GM20000 (cell line): ENCODE data around the gene ERAS.

Experiments used
- DNase-seq: peaks from one replicate; pipeline ENCODE4 v3.0.0; 2012; ENCODE audit warnings: low spot score
- CTCF ChIP-seq: IDR thresholded peaks from 2 replicates; pipeline ENCODE4 v1.5.1; 2012; ENCODE audit warnings: mild to moderate bottlenecking, control low read depth; ENCODE audit errors: extremely low read depth, missing control alignments

The ERAS gene

DNA sequence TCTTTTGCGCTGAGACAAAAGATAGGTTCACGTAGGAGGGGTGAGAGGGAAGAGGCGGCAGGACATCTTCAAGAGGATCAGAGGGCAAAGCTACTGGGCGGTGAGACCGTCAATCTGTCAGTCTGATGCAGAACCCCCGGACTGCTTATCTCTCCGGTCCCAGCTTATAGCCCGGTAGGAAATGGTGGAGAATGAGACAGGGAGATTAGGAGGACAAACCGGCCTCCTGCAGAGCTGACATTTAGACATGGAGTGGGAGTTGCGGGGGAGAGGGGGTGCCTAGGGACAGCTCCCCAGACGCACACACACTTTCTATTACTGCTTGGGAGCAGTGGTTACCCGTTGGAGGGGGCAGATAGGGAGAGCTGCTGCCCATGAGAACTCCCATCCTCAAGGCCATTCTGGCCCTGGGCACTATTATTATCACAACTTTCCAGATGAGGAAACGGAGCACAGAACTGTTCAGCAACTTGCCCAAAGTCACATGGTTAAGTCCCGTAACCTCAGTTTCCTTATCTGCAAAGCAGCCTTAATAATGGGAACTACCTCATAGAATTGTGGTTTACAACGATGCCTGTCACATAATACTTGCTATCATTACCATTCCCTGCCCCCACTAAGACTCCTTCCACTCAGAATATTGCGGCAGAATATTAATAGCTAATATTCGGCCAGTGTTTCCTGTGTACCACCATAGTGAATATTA lies 25.6 kb upstream of the ERAS start:
- no peak for TF ChIP-seq CTCF
- DNase-seq, result no peak

- peak; percentile 90 for DNase-seq
- TF ChIP-seq CTCF, result no peak
Observed at GRCh38 chrX:48801280-48802088, 24.8 kb upstream of the ERAS start, which contains the start of gene HDAC6. Gene HDAC6 (plus strand): TSS chrX:48802067. CDS start chrX:48802693, 626 bp downstream.

DNA sequence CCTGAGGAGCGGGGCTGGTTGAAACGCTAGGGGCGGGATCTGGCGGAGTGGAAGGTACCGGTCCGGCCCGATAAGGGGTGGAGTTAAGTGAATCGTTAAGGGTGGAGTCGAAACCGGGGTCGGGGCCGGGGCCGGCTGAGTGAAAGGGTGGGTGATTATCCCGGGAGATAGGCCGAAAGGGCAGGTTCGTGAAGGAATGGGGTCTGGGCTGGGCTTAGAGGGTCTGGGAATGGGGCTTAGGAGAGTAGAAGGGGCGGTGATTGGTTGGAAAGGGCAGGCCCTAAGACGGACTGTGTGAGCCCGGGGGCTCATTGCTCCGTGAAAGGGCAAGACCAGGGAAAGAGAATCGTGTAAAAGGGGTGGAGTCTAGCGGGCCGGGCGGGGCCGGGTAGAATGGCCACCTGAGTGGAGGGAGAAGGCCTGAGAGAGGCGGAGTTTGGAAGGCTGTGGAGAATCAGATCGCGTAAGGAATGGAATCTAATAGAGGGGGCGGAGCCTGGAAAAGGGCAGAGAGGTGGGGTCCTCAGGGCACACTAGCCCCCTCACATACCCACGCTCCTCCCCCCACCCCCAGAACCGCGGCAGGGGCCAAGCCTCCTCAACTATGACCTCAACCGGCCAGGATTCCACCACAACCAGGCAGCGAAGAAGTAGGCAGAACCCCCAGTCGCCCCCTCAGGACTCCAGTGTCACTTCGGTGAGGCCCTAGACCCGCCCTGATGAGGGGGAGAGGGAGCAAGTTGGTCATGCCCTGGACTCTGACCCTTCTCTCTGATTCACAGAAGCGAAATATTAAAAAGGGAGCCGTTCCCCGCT lies 24.0 kb upstream of the ERAS start:
- DNase-seq, result peak; percentile 72
- no peak for TF ChIP-seq CTCF

DNA sequence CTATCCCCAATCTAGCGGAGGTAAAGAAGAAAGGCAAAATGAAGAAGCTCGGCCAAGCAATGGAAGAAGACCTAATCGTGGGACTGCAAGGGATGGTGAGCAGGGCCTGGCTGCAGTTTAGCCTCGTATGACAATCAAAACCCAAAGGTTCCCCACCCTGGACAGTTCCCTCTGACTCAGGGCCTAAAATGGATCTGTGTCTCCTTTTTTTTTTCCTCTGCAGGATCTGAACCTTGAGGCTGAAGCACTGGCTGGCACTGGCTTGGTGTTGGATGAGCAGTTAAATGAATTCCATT lies 23.5 kb upstream of the ERAS start:
- no peak for DNase-seq
- TF ChIP-seq CTCF, result no peak

GRCh38 chrX:48806081-48806480 lies 20.2 kb upstream of the ERAS start:
- no peak for DNase-seq
- no peak for TF ChIP-seq CTCF

GRCh38 chrX:48813644-48814043 lies 12.7 kb upstream of the ERAS start:
- DNase-seq, result no peak
- no peak for TF ChIP-seq CTCF

GRCh38 chrX:48814722-48815121 lies 11.6 kb upstream of the ERAS start:
- no peak for TF ChIP-seq CTCF
- no peak for DNase-seq
